ENCODE measurements around the gene SPATA45.

DNA sequence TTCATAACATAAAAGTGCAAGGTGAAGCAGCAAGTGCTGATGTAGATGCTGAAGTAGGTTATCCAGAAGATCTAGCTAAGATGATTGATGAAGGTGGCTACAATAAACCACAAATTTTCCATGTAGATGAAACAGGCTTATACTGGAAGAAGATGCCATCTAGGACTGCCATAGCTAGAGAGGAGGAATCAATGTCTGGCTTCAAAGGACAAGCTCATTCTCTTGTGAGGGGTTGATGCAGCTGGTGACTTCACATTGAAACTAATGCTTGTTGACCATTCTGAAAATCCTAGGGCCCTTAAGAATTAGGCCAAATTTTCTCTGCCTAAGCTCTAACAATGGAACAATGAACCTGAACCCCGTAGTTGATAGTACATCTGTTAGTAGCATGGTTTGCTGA is 44.7 kb upstream of the SPATA45 start:
- TF ChIP-seq YY1 (IDR thresholded peaks at IDR 0.05; ENCODE audit: insufficient read depth, insufficient read length) (no peak), SUZ12 (IDR thresholded peaks at IDR 0.05; ENCODE audit: extremely low read depth, insufficient read depth, insufficient read length) (no peak), ZNF274 (IDR thresholded peaks at IDR 0.05; ENCODE audit: low read depth, low read length) (no peak)

Data from NT2/D1 (cell line).